ENCODE measurements around the gene RABL6.
"Not testable (repeated sequence)": the region's sequence is repeated elsewhere in the genome, so short reads cannot be mapped to it uniquely, and the experiment has no call there.

RABL6 gene

GRCh38 chr9:136799854-136800657 lies 7.7 kb upstream of the RABL6 start (continued):
- no peak for TF ChIP-seq PRDM4 (tag by site-specific recombination; IDR thresholded peaks at IDR 0.05)
- peak; percentile 86 for TF ChIP-seq KLF8 (tag by site-specific recombination; IDR thresholded peaks at IDR 0.05)
- no peak for TF ChIP-seq ZNF404 (tag by site-specific recombination; IDR thresholded peaks at IDR 0.05)
- TF ChIP-seq ZNF571 (tag by site-specific recombination; IDR thresholded peaks at IDR 0.05): no peak
- TF ChIP-seq ATF2 (tag by site-specific recombination; IDR thresholded peaks at IDR 0.05; ENCODE audit: low read depth): no peak
- 0 out of 2 replicates have a peak, but pooled peaks have one; percentile 14 for TF ChIP-seq WT1 (tag by site-specific recombination; IDR thresholded peaks at IDR 0.05)
- peak; percentile 36; the same call in 1 of the 2 replicates for TF ChIP-seq KLF10 (tag by site-specific recombination; IDR thresholded peaks at IDR 0.05)

- Histone ChIP-seq H3K9me3 (ENCODE audit: control insufficient read depth, insufficient read depth, low read depth, low read length) (no peaks in the 10 kb centered on the region), H3K36me3 (ENCODE audit: control insufficient read depth in 2 of 2, insufficient read depth in 1 of 2, low read length in 2 of 2) (peaks cover 0 to 12% of the 10 kb centered on the region in 2 experiments; a peak in 1 of 3 replicates), H3K4me1 (ENCODE audit: control insufficient read depth, insufficient read depth, low read length) (peaks cover 9% of the 10 kb centered on the region), H3K27ac (ENCODE audit: extremely low read depth, low read depth, low read length) (no peak overlapping the region), H3K4me3 (ENCODE audit: low read depth, low read length) (no peak overlapping the region)
- TF ChIP-seq KLF10 (tag by site-specific recombination; IDR thresholded peaks at IDR 0.05) (no peak), ZNF639 (tag by site-specific recombination; IDR thresholded peaks at IDR 0.05) (no peak), ZBTB11 (tag by site-specific recombination; conservative IDR thresholded peaks at IDR 0.05; ENCODE audit: low read depth) (no peak), ZFP41 (tag by site-specific recombination; IDR thresholded peaks at IDR 0.05; ENCODE audit: borderline replicate concordance) (no peak), ZSCAN23 (tag by site-specific recombination; IDR thresholded peaks at IDR 0.05) (no peak), ZNF175 (tag by site-specific recombination; IDR thresholded peaks at IDR 0.05) (no peak), ZNF449 (tag by site-specific recombination; IDR thresholded peaks at IDR 0.05) (no peak)
- CTCF ChIA-PET: interaction anchor here (0.8 to 3.0 kb wide), 3 partner anchors 10 to 41 kb away, joined by 3 to 18 read pairs (median 5); no protein-coding TSS in a partner anchor
- POLR2A ChIA-PET: interaction anchor here (0.7 to 1.1 kb wide), 3 partner anchors 12 to 86 kb away, joined by 3 read pairs; no protein-coding TSS in a partner anchor
Observed at GRCh38 chr9:136802321-136802720, 5.4 kb upstream of the RABL6 start.

GRCh38 chr9:136803009-136803550 lies 4.7 kb upstream of the RABL6 start:
- not testable (repeated sequence) for H3K27ac ChIP-seq (ENCODE audit: extremely low read depth, low read depth, low read length); H3K9me3 ChIP-seq (ENCODE audit: control insufficient read depth, insufficient read depth, low read depth, low read length); H3K4me3 ChIP-seq (ENCODE audit: low read depth, low read length); H3K4me1 ChIP-seq (ENCODE audit: control insufficient read depth, insufficient read depth, low read length)
- POLR2A ChIA-PET: interaction anchor here (0.6 to 0.7 kb wide), 3 partner anchors 24 to 87 kb away, joined by 3 read pairs; no protein-coding TSS in a partner anchor
- peaks cover 0 to 12% of the 10 kb centered on the region in 2 experiments; a peak in 1 of 3 replicates for H3K36me3 ChIP-seq (ENCODE audit: control insufficient read depth in 2 of 2, insufficient read depth in 1 of 2, low read length in 2 of 2)
- CTCF ChIA-PET: interaction anchor here (1.6 to 3.0 kb wide), 2 partner anchors 10 to 41 kb away, joined by 5 to 18 read pairs; no protein-coding TSS in a partner anchor
